Stimulated activated CD4-positive, alpha-beta T cell treated with anti-CD3 and anti-CD28 coated beads, Interleukin-2, amount 100 ng/mL, for 4 hours (primary cell): ENCODE results near the gene CCDC134.
"Not testable (repeated sequence)": the region's sequence is repeated elsewhere in the genome, so short reads cannot be mapped to it uniquely, and the experiment has no call there.

Experiments used
- DNase-seq: peaks from one replicate; pipeline ENCODE4 v3.0.0-alpha.2; 2020; ENCODE audit warnings: low read depth

Gene CCDC134

DNA sequence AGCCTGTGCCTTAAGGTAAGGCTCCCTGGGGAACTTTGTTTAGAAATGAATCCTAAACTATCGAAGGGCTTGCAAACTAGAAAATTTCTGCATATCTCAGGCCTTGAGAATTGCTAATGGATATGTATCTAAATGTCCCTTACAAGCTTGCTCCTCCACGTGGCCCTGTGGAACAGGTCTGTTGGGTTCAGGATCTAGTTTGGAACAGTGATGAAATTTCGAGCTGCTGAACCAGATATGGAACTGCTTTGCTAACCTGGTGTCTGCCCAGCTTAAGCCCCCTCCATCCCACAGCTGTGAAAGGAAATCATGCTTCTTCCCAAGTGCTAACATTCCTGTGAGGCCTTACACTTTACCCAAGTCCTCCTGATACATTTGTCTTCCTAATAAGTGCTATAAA is 44.0 kb downstream of the CCDC134 start:
- no peak for DNase-seq

GRCh38 chr22:41845380-41846267 is 45.1 kb downstream of the CCDC134 start:
- no peak for DNase-seq

DNA sequence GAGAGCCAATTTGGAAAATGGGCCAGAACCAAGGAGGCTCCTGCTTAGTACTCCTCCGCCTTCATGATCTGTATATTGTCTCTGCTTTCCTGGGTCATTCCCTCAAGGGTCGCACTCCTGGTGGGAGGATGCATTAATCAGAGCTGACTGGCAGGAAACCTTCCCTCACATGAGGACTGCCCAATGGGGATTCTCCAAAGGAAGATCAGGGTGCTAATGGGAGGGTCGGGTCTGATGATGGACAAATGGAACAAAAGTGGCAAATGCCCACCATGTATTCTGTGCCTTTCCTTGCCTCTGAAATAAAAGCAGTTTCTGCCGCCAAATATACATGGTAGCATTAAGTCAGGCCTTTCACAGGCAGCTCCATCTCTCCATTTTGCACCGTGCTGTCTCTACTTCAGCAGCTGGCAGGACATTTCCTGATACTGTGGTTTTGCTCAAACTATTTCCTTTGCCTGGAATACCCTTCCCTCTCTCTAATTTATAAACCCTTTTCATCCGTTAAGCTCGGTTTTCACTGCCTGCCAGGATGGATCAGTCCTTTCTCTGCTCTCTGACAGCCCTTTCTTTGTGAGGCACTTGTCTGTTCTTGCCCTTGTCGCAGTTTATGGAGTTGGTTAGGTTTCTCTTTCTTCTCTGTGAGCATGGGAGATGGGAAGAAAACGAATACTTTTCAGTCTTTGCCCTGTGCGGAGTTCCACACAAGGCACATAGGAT is 45.9 kb downstream of the CCDC134 start:
- no peak for DNase-seq

DNA sequence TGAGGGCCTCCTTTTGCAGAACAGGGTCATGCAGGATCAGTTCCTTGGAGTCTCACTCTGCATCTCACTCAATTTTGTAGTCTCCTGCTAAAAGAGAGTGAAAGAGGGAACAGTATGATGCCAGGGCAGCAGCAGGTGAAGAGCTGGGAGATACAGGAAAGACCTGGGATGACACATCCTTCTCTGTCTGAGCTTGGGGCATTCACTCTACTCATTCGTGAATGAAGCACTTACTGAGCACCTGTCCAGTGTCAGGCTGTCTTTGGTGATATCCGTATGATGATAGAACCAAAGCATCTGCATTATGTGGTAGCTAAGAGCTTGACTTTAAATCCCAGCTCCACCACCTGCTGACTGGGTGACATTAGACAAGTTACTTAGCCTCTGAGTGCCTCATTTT is 46.8 kb downstream of the CCDC134 start:
- DNase-seq = no peak

GRCh38 chr22:41848468-41848867 is 48.0 kb downstream of the CCDC134 start:
- no peak for DNase-seq

DNA sequence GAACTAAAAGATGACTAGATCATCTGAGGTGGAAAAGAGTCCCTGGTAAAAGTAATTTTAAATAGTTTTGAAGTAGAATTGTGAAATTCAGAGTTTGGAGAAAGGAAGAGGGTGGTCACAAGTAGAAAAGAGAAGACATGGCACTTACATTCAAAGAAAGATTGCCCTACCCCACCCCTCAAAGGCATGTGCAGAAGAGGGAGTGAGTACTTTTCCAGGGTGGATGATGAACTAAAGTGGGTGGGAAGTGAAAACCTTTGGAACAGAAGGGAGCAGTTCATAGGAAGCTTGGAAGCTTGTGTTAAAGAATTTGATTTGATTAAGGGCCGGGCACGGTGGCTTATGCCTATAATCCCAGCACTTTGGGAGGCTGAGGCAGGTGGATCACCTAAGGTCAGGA is 56.0 kb downstream of the CCDC134 start:
- DNase-seq = no peak

DNA sequence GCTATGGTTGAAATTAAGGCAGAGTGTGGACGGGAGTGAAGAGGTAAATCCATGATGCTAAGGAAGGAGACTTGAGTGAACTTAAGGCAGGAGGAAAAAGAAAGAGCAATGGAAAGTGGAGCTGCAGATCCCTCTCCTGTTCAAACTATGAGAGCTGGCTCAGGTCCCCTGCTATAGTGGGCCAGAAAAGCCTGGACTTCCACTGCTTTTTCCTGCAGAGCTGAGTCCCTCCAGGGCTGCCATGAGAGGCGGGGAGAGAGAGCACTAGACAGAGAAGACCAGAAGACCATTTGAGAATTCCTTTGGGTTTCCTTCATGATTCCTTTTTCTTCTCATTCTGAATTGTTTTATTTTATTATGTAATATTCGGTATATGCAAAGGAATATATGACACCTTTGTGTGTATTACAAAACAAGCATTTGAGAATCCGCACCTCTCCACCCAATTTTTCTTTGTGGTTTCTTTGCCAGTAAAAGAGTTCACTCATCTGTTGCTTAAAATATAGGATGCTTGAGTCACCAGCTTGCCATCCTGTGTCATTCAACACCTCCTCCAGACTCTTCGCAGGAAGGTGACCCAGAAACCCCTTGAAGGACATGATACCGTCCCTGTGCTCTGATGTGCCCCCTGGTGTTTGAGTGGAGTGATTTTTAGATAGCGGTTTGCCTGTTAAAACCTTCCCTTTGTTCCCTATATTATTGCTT is 56.8 kb downstream of the CCDC134 start:
- peak; percentile 78 for DNase-seq

GRCh38 chr22:41857860-41858199 is 57.4 kb downstream of the CCDC134 start:
- no peak for DNase-seq

DNA sequence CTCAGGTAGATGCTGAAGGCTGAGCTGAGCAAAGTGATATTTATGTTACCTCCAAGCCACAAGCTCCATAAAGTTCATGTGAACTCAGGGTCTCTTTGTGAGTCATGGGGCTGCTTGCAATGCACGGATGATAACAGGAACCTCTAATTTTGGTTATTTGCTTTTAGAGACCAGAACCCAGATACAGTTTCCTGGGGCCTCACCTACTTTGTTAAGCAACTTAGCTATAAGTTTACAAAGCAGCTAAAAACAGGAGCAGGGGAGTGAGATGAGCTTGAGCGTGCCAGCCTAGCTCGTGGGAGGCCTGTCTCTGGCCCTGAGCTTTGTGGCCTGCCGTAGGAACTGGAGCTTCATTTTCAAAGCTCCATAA is 61.7 kb downstream of the CCDC134 start:
- peak; percentile 50 for DNase-seq

- DNase-seq = peak; percentile 22
Observed at GRCh38 chr22:41862530-41863266, 62.2 kb downstream of the CCDC134 start.

DNA sequence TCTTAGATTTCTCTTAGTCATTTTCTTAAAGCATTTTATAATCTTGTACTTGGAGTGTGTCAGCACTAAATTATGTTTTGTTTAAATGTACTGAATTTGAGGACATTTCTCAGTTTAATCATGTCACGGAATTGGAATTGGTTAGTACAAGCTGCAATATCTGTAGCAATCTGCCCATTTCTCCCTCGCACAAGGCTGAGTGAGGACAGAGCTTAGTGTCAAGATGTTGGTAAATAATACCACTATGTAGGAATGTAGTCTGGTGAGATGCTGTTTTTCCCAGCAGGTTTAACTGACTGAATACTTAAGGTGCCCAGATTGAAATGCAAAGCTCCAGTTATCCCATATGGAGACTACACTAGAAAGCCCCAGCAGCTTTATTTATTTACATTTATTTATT is 63.0 kb downstream of the CCDC134 start:
- DNase-seq = no peak

- no peak for DNase-seq
Observed at GRCh38 chr22:41868556-41868955, 68.1 kb downstream of the CCDC134 start.

DNA sequence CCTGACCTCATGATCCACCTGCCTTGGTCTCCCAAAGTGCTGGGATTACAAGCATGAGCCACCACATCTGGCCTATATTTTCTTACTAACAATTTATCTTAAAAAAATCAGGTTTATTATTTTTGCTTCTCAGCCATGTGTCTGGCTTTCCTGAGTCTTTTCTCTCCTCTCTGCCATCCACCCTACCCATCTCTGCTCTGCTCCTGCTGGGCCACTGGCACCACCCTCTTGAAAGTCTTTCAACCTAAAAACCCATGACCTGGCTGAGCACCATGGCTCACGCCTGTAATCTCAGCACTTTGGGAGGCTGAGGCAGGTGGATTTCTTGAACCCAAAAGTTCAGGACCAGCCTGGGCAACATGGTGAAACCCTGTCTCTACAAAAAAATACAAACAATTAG is 69.6 kb downstream of the CCDC134 start:
- DNase-seq = not testable (repeated sequence)

GRCh38 chr22:41870786-41871185 is 70.3 kb downstream of the CCDC134 start:
- DNase-seq = no peak

DNA sequence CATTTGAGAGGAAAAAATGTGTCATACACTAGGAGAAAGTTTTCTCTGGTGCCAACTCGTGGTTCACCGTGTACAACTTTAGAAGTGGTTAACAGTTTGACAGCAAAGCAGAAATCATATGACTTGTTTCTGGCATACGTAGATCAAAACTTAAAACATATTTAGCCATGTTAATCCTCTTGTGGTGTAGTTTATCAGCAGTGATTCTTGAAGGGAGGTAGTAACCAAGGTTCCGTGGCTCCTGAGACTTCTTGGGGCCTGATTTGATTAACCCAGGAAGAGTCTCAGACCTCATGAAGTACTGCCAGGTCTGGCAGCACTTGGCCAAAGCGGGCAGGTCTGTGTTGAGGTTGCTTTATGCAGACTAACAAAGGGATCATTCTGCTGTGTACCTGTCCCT is 72.9 kb downstream of the CCDC134 start:
- DNase-seq = peak; percentile 18

GRCh38 chr22:41874090-41874489 is 73.6 kb downstream of the CCDC134 start:
- no peak for DNase-seq

DNA sequence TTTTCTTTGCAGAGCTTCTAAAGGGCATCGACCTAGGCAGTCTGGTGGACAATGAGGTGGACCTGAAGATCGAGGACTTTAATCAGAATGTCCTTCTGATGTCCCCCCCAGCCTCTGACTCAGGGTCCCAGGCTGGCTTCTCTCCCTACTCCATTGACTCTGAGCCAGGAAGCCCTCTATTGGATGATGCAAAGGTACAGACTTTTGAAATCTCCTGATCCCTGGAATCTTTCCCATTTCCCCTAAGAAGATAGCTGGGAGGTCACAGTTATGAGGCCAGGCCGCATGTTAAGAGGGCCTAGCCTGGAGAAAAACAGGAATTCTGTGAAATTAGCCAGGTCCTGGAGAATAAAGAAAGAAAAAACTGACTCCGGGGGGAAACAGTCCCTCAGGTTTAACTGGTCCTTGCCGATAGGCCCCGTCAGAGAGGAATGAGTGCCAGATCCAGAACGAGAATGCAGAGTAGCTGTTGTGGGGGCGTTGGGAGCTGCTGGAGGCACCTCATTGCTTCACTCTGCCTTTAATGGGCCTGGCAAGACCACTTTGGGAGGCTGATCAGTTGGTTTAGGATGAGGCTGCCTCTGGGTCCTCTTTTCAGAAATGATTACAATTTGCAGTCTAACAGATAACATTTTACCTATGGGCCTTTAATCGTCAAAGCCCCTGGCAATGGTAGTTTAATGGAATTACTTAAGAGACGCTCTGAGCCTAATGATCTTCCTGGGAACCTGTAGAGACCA is 75.2 kb downstream of the CCDC134 start:
- no peak for DNase-seq
